OCI-LY1 (cell line): ENCODE results near the gene PCBP2.
A peak's percentile ranks its signal among the peaks of the same experiment; 100 is the strongest.

Source experiments
- H2AFZ ChIP-seq: fragments of 200-600 bp; sonication (generic), shearing (Covaris generic); 2 replicates; pipeline ENCODE4 v1.6.0; 2014; ENCODE audit warnings: antibody characterized with exemption, mild to moderate bottlenecking, low read length
- H3F3A ChIP-seq: fragments of 200-600 bp; sonication (generic), shearing (Covaris generic); 2 replicates; pipeline ENCODE4 v1.6.0; 2014; ENCODE audit warnings: mild to moderate bottlenecking, antibody characterized with exemption, low read length, moderate library complexity; ENCODE audit not compliant: insufficient read depth
- H3K27ac ChIP-seq: fragments of 200-600 bp; sonication (generic); 2 replicates; pipeline ENCODE4 v1.5.1; 2014; ENCODE audit warnings: low read length, mixed run types, mild to moderate bottlenecking, low read depth; ENCODE audit not compliant: poor library complexity, severe bottlenecking
- H3K27me3 ChIP-seq: fragments of 200-600 bp; sonication (generic); 2 replicates; pipeline ENCODE4 v1.6.0; 2014; ENCODE audit warnings: antibody characterized with exemption, mild to moderate bottlenecking, low read length, moderate library complexity; ENCODE audit not compliant: insufficient read depth
- H3K36me3 ChIP-seq: fragments of 200-600 bp; sonication (generic); 2 replicates; pipeline ENCODE4 v1.6.1; 2014; ENCODE audit warnings: mild to moderate bottlenecking, antibody characterized with exemption, low read length, moderate library complexity, mixed read lengths; ENCODE audit not compliant: insufficient read depth
- H3K4me1 ChIP-seq: fragments of 200-600 bp; sonication (generic); 2 replicates; pipeline ENCODE4 v1.5.1; 2014; ENCODE audit warnings: mild to moderate bottlenecking, low read length, moderate library complexity; ENCODE audit not compliant: insufficient read depth, severe bottlenecking
- H3K4me2 ChIP-seq: fragments of 200-600 bp; sonication (generic), shearing (Covaris generic); 2 replicates; pipeline ENCODE4 v1.6.1; 2014; ENCODE audit warnings: low read length
- H3K4me3 ChIP-seq: fragments of 200-600 bp; sonication (generic); 2 replicates; pipeline ENCODE4 v1.5.1; 2014; ENCODE audit warnings: low read length, low read depth, mild to moderate bottlenecking, mixed read lengths; ENCODE audit not compliant: poor library complexity, severe bottlenecking
- H3K79me2 ChIP-seq: fragments of 200-600 bp; shearing (Covaris generic); 2 replicates; pipeline ENCODE4 v1.6.1; 2016; ENCODE audit warnings: mixed run types, low read length, mixed read lengths; ENCODE audit not compliant: insufficient read depth
- H3K9ac ChIP-seq: fragments of 200-600 bp; sonication (generic), shearing (Covaris generic); 2 replicates; pipeline ENCODE4 v1.6.1; 2014; ENCODE audit warnings: mild to moderate bottlenecking, low read length, mixed read lengths
- H3K9me2 ChIP-seq: fragments of 200-600 bp; sonication (generic), shearing (Covaris generic); 2 replicates; pipeline ENCODE4 v1.6.1; 2014; ENCODE audit warnings: low read depth, mild to moderate bottlenecking, low read length, mixed read lengths
- H3K9me3 ChIP-seq: fragments of 200-600 bp; shearing (Covaris generic); 2 replicates; pipeline ENCODE4 v1.6.1; 2014; ENCODE audit warnings: low read length, mixed read lengths
- H4K20me1 ChIP-seq: fragments of 200-600 bp; sonication (generic), shearing (Covaris generic); 2 replicates; pipeline ENCODE4 v1.6.0; 2016; ENCODE audit warnings: mild to moderate bottlenecking, low read length; ENCODE audit not compliant: insufficient read depth
- CTCF ChIP-seq: fragments of 200-600 bp; sonication (generic), shearing (Covaris generic); IDR thresholded peaks from 2 replicates; pipeline ENCODE4 v1.5.1; 2017; ENCODE audit warnings: mild to moderate bottlenecking, antibody characterized with exemption, low read length, moderate library complexity, mixed read lengths
- EZH2 ChIP-seq: fragments of 200-600 bp; sonication (generic), shearing (Covaris generic); IDR thresholded peaks from 2 replicates; pipeline ENCODE4 v1.8.0; 2017; ENCODE audit warnings: borderline replicate concordance, mixed run types, mild to moderate bottlenecking, antibody characterized with exemption, low read length, moderate library complexity, mixed read lengths

PCBP2 gene

DNA sequence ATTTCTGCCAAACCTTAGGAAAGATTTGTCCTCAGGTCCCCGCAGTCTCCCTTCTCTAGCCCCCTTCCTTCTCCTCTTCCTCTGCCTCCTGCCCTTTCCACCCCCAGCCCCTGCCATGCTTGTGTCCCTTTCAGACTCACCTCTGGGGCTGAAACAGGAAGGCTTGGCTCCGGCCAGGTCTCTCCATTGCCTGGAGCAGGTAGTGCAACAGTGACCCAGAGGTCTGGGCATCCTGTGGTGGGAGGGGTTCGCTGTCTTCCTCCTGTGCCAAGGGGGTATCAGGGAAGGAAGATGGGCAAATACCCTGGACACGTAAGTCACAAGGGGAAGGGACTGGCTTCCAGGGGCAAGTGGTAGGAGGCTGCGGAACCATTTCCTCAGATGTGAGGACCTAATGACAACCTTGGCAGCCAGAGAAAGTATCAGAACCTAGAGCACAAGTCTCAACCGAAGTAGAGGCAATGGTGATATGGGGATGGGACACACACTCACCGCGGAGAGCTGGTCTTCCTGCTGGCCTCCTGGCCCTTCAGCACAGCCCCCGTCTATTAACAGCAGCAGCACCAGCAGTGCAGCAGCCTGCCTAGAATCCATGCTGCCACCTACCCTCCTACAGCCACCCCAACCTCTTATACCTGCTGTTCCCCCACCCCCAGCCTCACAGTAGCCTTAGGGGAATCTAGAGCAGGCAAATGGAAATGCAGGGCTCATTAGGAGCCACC is 55.1 kb downstream of the PCBP2 start, which contains the start of gene NPFF:
Gene NPFF, minus strand, starts transcription at position 604 of the 722 bp plus-strand sequence. Its CDS starts 10 bp downstream, at position 594.
- no peak for TF ChIP-seq CTCF
- TF ChIP-seq EZH2 = no peak
- Histone ChIP-seq H3K9me3 (no peaks in the 10 kb centered on the region), H3K36me3 (peaks cover 40% of the 10 kb centered on the region; the same call in 1 of the 2 replicates), H3K4me1 (peaks cover 10% of the 10 kb centered on the region), H2AFZ (no peak within 1 kb of the TSS), H3K4me3 (no peak within 1 kb of the TSS), H3K4me2 (no peak within 1 kb of the TSS), H3K27ac (no peak within 1 kb of the TSS), H4K20me1 (no peaks in the 10 kb centered on the region), H3F3A (no peaks in the 10 kb centered on the region), H3K9me2 (no peaks in the 10 kb centered on the region), H3K9ac (no peak within 1 kb of the TSS), H3K27me3 (no peaks in the 10 kb centered on the region), H3K79me2 (peaks cover 3% of the 10 kb centered on the region; the same call in 1 of the 2 replicates)

DNA sequence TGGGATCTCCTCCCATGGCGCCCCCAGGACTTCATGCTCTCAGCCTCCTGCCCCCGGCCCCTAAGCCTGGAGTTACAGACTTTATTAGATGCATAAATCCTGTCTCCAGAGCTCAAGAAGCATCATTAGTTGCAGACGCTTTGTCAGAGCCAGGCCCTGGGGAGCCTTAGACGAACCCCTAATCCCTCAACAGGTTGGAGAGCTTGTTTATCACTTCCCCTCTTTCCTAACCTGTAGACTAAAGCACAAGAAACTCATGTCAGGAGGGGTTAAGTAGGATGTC is 55.6 kb downstream of the PCBP2 start:
- Histone ChIP-seq H3K79me2 (no peaks in the 10 kb centered on the region), H3K4me3 (no peak overlapping the region), H3K36me3 (peaks cover 40% of the 10 kb centered on the region; the same call in 1 of the 2 replicates), H3K27me3 (no peaks in the 10 kb centered on the region), H3K9me2 (no peaks in the 10 kb centered on the region), H3K4me1 (peaks cover 4% of the 10 kb centered on the region), H3K4me2 (no peak overlapping the region), H3K9me3 (no peaks in the 10 kb centered on the region), H3F3A (no peaks in the 10 kb centered on the region), H4K20me1 (no peaks in the 10 kb centered on the region), H3K27ac (no peak overlapping the region), H2AFZ (no peak overlapping the region), H3K9ac (no peak overlapping the region)
- TF ChIP-seq CTCF = no peak
- TF ChIP-seq EZH2 = no peak

DNA sequence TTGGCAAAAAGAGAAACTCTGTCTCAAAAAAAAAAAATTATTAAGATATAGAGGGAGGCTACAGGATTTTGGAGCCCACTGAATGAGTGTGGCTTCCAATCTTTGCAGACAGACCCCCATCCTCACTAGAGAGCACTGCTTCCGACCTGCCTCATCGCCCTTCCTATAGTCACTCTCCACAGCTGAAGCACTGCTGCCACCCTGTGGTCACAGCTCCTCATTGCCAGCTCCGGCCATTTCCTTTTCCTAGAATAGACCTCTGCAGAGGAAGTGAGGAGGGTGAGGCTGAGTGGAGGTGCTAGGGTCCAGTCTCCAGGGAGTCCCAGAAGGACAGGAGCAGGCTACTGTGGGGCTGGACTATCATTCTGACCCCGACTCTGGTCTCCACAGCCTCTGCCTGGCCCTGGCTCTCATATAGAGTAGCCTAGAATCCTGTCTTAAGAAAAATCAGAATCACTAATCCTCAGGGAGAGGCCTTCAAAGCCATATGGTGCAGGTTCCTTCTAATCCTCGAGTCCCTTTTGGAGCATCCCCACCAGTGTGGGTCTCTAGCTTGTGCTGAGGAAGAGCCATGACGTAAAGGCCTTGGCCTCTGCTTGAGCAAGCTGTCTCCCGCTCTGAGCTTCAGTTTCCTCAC is 56.8 kb downstream of the PCBP2 start:
- no peak overlapping the region for H3K9ac ChIP-seq
- no peak overlapping the region for H3K4me2 ChIP-seq
- no peaks in the 10 kb centered on the region for H4K20me1 ChIP-seq
- no peaks in the 10 kb centered on the region for H3F3A ChIP-seq
- no peaks in the 10 kb centered on the region for H3K27me3 ChIP-seq
- H3K4me1 ChIP-seq = no peaks in the 10 kb centered on the region
- no peaks in the 10 kb centered on the region for H3K9me2 ChIP-seq
- peaks cover 40% of the 10 kb centered on the region; the same call in 1 of the 2 replicates for H3K36me3 ChIP-seq
- no peak overlapping the region for H2AFZ ChIP-seq
- H3K9me3 ChIP-seq = no peaks in the 10 kb centered on the region
- H3K4me3 ChIP-seq = no peak overlapping the region
- TF ChIP-seq CTCF (peak; percentile 90), EZH2 (no peak)
- no peak overlapping the region for H3K27ac ChIP-seq
- H3K79me2 ChIP-seq = no peaks in the 10 kb centered on the region
